Middle frontal gyrus (tissue), 1 donor: Measurements from ENCODE around the gene LARGE2.

Experiments
- DNase-seq: peaks from one replicate; pipeline ENCODE4 v3.0.0-alpha.2; 2015; ENCODE audit warnings: low spot score; ENCODE audit errors: extremely low spot score

The LARGE2 gene

DNA sequence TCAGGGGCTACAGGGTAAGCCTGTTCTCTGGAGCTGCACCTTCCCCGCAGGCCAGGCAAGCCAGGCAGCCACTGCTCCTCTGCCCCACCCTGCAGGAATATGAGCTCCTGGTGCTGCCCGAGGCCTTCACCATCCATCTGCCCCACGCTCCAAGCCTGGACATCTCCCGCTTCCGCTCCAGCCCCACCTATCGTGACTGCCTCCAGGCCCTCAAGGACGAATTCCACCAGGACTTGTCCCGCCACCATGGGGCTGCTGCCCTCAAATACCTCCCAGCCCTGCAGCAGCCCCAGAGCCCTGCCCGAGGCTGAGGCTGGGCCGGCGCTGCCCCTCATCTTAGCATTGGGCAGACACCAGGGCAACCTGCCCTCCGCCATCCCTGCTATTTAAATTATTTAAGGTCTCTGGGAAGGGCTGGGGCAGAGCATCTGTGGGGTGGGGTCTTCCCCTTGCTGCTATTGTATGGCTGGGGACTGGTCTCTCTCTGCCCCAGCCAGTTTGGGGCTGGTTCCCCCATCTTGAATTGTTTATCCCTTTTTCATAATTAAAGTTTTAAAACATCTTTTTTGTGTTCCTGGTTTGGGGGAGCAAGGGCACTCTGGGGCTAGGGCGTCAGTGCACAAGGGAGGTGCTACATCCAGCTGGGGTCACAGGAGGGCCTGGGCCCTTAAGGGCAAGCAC lies 6.2 kb downstream of the LARGE2 start:
- DNase-seq: no peak

- no peak for DNase-seq
These were observed 7.1 kb downstream of the LARGE2 start for GRCh38 chr11:45929486-45930030.

- DNase-seq: no peak
These were observed 7.8 kb downstream of the LARGE2 start for GRCh38 chr11:45930031-45930794.

- DNase-seq: no peak
These were observed 8.6 kb downstream of the LARGE2 start for GRCh38 chr11:45930951-45931570.

DNA sequence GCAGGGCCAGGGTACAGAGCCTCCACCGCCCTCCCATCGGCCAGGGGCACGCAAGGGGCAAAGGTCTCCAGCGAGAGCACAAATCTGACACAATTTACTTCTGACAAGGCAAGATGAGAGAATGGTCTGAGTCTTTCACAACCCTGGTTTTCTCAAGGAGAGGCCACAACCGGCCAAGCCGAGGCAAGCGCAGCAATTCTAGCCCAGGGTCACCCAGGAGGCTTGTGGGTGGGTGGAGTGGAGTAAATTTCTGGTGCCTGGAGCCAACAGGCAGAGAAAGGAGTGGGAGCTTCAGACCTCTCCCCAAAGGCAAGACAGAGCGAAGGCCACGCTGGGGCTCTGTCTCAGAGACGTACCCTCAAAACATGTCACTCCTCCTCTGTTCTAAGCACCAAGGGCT lies 9.3 kb downstream of the LARGE2 start:
- DNase-seq: no peak

DNA sequence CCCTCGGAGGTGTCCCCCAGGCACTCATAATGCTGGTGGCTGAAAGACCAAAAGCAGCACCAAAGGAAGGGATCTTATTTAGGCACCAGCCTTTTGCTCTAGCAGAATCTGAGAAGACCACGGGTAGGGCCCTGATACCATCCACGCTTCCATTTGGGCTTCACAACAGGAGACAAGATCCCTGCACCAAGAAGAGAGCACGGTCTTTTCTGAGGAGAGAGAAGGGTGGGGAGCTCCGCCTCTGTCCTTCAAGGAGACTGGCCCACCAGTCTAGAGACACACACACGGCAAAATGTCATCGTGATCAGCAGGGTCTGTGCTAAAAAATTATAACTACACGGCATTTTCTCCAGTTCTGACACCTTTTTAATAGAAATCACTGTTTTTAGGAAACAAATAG lies 9.8 kb downstream of the LARGE2 start:
- no peak for DNase-seq

DNA sequence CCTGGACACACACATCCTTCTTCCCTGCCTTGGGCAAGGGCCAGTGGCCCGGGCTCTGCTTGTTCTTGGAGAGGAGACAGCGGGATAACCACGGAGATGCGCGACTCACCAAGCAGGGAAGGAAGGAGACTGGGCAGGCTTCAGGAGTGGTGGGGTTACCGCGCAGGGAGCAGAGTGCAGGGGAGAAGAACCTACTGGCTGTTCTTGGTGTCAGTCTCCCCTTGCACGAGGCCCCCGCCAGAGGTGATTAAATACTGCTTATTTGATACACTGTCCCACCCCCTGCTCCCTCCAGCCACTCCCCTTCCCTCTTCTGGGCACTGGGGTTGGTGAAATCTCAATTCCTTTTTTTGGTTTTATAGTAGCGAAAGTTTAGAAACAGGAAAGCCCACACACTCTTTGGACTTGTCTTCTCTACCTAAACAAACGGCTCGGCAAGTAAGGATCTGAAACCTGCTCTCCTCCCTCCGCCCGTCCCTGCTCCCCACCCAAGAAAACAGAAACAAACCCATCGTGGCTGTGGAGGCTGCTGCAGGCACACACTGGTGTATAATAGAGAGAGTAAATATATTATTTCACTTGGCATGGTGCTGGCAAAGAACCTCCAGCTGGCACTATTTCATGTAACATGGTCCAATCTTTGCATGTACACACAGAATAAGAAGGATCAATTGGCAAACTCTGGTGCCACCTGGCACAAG lies 10.8 kb downstream of the LARGE2 start:
- DNase-seq: no peak

DNA sequence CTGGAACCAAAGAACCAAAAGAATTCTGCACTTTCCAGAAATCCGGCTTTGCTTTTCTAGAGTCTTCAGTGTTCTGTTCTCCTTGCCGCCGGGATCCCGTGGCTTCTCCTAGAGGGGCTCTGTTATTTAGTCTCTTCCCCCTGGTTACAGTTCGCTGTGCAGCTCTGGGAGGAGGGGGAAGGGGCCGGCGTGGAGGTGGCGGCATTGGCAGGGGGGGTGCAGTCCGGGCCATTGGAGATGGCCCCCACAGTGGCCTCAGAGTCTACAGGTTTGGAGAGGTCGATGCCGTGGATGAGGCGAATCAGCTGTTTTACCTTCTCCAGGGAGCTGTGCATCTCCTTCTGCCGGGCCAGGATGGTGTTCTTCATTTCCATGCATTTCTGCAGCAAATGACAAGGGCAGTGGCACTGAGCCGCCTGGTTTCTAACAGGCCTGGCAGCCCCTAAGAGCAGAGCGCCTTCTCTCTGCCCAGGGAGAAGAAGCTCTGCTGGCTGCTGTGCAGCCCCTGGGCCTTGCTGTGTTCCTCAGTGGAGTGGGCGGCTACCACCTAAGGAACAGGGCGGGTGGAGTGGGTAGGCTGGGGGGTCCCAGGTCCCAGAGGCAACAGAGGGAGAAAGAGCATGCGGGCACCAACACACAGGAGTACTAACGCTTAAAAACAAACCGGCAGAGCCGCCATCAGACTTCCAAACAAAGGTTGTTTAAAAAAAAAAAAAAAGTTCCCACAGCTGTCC lies 11.6 kb downstream of the LARGE2 start:
- no peak for DNase-seq

GRCh38 chr11:45934580-45935318 lies 12.3 kb downstream of the LARGE2 start:
- DNase-seq: no peak

GRCh38 chr11:45935349-45936064 lies 13.1 kb downstream of the LARGE2 start:
- DNase-seq: no peak

GRCh38 chr11:45936511-45937054 lies 14.1 kb downstream of the LARGE2 start:
- no peak for DNase-seq

- no peak for DNase-seq
These were observed 15.5 kb downstream of the LARGE2 start for GRCh38 chr11:45937916-45938315.

GRCh38 chr11:45939836-45940235 lies 17.4 kb downstream of the LARGE2 start:
- no peak for DNase-seq

- DNase-seq: no peak
These were observed 18.8 kb downstream of the LARGE2 start for GRCh38 chr11:45941285-45941684.

DNA sequence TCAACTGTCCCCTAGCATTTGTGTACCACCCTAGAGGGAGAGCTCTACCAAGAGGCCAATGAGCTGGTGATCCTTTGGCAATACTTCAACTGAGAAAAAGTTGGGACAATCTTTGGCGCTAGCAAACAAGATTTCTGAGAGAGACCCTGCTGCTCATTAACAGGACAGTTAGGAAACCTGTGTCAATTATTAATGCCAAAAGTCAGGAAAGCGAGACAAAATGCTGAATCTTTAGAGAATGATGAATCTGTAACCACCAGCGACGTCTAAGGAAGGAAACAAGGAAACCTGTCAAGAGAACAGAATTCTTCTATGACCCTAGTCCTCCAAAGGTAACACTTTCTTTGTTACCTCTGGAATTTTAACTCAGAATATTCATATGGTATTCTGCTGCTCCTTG lies 19.9 kb downstream of the LARGE2 start:
- no peak for DNase-seq

DNA sequence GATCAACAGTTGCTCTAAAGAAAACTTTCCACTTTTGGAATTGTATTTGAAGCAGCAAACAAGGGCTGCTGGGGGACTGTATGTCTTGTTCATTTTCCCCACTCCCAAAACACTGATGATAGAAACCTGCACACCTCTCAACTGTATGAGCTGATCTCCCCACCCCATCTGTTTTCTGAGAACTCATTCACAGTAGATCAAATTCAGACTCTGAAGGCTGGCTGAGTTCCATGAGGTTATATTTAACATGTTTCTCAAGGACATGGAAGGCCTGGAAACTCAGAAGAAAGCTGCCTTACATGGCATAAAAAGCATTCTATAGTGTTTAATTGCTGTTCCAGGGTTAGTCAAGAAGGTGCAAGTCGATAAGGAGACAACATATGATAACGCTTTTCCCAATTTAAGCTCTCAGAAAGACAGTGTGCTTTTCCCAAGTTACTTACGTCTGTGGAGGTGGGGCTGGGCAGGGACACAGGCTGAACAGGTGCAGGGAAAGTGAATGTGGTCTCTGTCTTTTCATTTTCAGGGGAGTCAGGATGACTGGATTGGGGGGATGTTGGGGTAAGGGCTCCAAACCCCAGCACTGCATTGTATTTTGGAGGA lies 23.0 kb downstream of the LARGE2 start:
- no peak for DNase-seq

GRCh38 chr11:45947885-45948284 lies 25.4 kb downstream of the LARGE2 start:
- DNase-seq: no peak

- DNase-seq: no peak
These were observed 25.9 kb downstream of the LARGE2 start for GRCh38 chr11:45948356-45948755.

DNA sequence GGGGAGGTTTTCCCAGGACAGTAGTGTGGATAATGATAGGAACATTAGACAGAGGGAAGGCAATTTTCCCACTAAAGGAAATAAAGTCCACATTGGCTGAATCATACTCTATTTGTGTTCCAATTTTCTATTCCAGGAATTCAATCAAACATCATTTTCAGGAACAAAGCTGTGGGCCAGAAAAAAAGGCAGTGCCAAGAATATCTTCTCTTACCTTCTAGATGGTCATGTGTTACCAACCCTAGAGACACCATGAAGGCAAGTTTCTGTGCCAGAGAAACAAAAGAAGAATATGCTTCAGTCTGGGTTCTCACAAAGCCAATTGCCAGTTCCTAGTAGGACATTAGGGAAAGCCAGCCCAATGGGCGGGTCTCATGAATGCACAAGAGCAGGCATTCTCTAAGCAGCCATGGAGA lies 27.5 kb downstream of the LARGE2 start:
- DNase-seq: no peak
